ENCODE results near the gene ADAT3.
"Not testable (repeated sequence)": the region's sequence is repeated elsewhere in the genome, so short reads cannot be mapped to it uniquely, and the experiment has no call there.

Gene ADAT3

GRCh38 chr19:1882786-1883692 lies 22.2 kb upstream of the ADAT3 start:
- DNase-seq (ENCODE audit: low read depth in 2 of 2), result no peak

DNA sequence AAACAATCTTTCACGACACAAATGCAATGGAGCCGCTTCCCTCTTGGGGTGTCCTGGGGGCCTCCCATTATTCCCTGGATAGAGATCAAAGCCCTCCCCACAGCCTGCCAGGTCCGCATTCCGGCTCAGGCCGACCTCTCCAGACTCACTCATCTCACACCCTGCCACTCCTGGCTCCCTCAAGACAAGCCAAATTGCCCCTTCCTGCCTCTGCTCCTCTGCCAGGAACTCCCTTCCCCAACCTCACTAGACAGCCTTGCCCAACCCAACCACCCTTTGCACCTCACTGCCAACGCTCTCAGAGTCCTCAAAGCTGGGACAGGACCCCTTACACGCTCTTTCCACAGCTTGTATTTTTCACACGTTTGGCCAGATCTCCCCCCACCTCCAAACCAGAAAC lies 21.4 kb upstream of the ADAT3 start:
- DNase-seq (ENCODE audit: low read depth in 2 of 2), result no peak

DNA sequence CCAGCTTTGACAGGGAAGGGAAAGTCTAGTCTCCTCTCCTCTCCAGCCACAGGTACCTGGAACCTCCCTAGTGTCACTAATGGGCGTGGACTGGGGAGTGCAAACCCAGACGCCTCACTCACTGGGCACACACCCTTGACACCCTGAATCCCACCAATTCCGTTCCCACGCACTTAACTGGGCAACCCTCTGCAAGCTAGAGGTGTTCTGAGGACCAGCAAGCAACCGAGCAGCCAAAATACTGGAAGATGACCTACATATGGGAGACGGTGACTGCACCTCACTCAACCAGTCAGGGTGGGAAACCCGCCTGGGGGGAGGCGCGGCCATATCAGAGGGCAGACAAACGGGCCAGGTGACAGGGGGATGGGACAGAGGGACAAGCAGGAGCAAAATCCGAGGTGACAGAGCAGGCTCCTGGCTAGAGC lies 20.9 kb upstream of the ADAT3 start:
- DNase-seq (ENCODE audit: low read depth in 2 of 2), result no peak

DNA sequence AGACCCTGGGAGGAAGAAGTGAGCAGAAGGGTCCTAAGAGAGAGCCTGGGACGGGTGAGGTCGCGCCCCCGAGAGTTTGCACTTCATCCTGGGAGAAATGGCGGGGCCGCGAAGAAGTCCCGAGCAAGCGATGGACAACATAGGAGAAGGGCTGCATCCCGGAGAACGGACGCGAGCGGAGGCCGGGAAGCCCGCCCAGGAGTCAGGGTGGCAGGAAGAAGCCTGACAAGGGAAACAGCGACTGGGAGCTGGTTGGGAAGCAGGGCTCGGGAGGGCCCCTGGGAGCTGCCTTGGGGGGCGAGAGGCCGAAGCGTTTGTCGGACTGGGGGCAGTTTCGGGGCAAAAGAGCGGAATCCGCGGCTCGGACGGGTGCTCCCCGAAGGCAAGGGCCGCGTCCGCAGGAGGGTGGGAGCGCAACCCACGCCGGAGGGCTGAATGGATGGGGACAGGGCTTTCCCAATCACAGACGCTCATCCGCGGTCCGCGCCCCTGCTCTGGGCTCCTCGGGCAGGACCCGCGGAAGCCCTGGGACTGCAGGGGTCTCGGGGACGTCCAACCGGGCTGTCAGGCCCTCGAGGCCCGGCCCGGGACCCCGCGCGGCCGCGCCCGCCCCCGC lies 20.4 kb upstream of the ADAT3 start:
- DNase-seq (ENCODE audit: low read depth in 2 of 2), result no peak

- peak; percentile 80 to 81 for DNase-seq (ENCODE audit: low read depth in 2 of 2)
Measured at GRCh38 chr19:1885398-1886119, 19.6 kb upstream of the ADAT3 start, which contains the start of gene ABHD17A. Gene ABHD17A, minus strand, starts transcription at chr19:1885496. Its CDS starts 3,930 bp downstream, at chr19:1881566.

DNA sequence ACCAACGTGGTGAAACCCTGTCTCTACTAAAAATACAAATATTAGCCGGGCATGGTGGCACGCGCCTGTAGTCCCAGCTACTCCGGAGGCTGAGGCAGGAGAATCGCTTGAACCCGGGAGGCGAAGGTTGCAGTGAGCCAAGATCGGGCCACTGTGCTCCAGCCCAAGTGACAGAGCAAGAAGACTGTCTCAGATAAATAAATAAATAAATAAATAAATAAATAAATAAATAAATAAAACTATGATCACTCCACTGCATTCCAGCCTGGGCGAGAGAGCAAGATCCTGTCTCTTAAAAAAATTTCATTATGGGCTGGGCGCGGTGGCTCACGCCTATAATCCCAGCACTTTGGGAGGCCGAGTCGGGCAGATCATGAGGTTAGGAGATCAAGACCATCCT lies 18.8 kb upstream of the ADAT3 start:
- DNase-seq (ENCODE audit: low read depth in 2 of 2), result not testable (repeated sequence)

- DNase-seq (ENCODE audit: low read depth in 2 of 2), result no peak
Measured at GRCh38 chr19:1888385-1888784, 16.8 kb upstream of the ADAT3 start.

GRCh38 chr19:1889907-1890306 lies 15.3 kb upstream of the ADAT3 start:
- DNase-seq (ENCODE audit: low read depth in 2 of 2), result no peak

DNA sequence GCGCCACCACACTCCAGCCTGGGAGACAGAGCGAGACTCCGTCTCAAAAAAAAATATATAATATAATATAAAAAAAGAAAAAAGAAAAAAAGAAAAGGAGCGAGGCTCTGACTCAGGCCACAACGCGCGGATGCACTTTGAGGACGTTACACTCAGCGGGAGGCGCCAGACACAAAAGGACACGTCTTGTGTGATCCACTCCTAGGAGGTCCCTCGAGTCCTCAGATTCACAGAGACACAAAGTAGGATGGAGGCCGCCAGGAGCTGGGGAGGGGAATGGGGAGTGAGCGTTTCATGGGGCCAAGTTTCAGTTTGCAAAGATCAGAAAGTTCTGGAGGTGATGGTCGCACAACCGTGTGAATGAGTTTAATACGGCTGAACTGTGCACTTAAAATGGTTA lies 11.4 kb upstream of the ADAT3 start:
- no peak for DNase-seq (ENCODE audit: low read depth in 2 of 2)

DNA sequence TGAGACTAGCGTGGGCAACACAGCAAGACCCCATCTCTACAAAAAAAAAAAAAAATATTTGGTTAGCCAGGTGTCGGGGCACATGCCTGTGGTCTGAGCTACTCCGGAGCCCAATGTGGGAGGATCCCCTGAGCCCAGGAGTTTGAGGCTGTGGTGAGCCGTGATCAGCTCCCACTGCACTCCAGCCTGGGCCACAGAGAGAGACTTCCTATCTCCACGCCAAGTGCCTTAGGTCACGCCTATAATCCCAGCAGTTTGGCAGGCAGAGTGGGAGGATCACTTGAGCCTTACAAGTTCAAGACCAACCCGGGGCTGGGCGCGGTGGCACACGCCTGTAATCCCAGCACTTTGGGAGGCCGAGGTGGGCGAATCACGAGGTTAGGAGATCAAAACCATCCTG lies 8.7 kb upstream of the ADAT3 start:
- DNase-seq (ENCODE audit: low read depth in 2 of 2), result no peak

DNA sequence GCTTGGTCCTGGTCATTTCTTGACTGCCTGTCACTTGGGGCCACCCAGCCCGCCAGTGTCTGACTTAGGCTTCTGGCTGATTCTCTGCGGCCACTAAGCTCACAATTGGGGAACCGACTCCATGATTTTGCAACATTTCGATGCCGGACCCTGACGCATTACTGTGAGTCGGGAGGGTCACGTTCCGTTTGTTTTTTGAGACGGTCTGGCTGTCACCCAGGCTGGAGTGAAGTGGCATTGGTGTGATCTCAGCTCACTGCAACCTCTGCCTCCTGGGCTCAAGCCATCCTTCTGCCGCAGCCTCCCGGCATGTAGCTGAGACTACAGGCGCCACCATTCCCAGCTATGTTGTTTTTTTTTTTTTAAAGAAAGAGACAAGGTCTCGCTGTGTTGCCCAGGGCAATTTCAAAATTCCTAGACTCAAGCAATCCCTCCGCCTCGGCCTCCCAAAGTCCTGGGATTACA lies 3.2 kb upstream of the ADAT3 start:
- DNase-seq (ENCODE audit: low read depth in 2 of 2), result no peak

DNA sequence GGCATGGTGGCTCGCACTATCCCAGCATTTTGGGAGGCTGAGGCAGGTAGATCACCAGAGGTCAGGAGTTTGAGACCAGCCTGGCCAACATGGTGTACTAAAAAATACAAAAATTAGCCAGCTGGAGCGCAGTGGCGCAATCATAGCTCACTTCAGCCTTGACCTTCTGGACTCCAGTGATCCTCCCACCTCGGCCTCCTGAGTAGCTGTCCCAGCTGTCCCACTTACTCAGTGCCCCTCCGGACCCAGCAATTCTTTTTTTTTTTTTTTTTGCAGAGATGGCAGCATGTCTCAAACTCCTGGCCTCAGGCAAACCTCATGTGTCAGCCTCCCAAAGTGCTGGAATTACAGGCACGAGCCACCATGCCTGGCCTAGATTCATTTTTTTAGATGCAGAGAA lies 2.3 kb upstream of the ADAT3 start:
- DNase-seq (ENCODE audit: low read depth in 2 of 2), result no peak

GRCh38 chr19:1904860-1905109 lies 414 bp upstream of the ADAT3 start:
- no peak for DNase-seq (ENCODE audit: low read depth in 2 of 2)

DNA sequence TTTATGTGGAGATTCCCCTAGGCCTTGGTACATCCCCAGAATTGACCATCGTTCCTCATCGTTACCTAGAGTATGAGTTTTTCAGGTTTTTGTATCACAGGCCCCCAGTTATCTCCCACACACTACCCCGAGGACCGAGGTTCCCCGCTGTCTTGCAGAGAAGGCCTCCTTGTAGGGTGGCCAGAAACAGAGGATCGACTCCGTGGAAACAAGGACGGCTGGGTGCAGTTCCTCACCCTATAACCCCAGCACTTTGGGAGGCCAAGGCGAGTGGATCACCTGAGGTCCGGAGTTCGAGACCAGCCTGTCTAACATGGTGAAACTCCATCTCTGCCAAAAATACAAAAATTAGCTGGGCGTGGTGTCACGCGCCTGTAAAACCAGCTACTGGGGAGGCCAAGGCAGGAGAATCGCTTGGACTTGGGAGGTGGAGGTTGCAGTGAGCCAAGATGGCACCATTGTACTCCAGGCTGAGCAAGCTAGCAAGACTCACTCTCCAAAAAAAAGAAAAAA lies 720 bp downstream of the ADAT3 start:
- DNase-seq (ENCODE audit: low read depth in 2 of 2), result no peak

DNA sequence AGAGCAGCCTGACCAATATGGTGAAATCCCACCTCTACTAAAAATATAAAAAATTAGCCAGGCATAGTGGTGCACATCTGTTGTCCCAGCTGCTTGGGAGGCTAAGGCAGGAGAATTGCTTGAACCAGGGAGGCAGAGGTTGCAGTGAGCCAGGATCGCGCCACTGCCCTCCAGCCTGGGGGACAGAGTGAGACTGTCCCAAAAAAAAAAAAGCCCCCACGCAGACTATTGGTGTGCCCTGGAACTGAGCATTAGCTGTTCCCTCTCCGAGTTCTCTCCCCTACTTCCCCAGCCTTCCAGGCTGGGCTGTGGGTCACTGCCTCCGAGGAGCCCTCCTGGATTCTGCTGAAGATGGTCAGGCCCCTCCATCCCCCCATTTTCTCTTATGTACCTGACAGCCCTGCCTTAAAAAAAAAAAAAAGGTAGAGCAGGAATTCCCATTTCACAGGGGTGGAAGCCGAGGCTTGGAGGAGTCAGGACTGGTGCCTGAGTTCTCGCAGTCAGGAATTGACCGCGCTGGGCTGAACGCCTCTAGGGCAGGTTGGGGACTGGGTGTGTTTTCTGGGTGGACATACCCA lies 1.9 kb downstream of the ADAT3 start:
- DNase-seq (ENCODE audit: low read depth in 2 of 2), result no peak

DNA sequence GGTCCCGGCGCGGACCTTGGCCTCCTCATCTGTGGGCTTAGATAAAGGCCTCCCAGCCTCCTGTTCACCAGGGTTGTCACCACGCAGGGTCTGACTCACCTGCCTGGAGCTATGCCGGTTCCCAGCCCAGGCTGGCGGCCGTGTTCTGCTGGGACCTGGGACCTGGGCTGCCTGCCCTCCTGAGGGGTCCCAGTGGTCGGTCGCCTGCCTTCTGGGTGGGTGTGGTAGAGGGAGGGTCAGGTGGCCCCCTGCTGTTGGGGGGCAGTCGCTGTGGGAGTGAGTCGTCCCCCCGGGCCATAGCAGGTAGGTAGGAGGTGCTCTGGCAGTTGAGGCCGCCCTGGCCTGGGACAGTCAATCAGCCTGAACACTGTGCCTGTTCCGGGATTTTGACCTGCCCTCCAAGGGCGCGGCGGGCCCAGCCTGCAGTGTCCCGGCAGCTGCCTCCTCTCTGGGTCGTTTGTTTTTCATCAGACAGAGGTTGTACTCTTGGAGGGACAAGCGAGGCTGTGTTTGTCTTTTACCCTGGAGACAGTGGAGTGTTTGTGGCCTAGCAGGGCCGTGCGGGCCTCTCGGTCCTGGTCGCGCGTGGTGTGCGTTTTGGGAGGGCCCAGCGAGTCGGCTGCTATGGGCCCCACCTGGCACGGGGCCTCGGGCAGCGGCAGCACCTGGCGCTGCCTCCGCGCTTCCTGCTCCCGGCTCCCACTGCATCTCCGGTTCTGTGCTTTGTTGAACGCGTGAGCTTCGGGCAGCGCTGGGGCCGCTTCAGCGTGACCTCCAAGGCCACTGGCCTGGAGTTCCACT lies 2.6 kb downstream of the ADAT3 start:
- DNase-seq (ENCODE audit: low read depth in 2 of 2), result no peak

GRCh38 chr19:1908364-1908678 lies 3.1 kb downstream of the ADAT3 start:
- no peak for DNase-seq (ENCODE audit: low read depth in 2 of 2)

- DNase-seq (ENCODE audit: low read depth in 2 of 2), result no peak
Measured at GRCh38 chr19:1909761-1910080, 4.5 kb downstream of the ADAT3 start.

- DNase-seq (ENCODE audit: low read depth in 2 of 2), result no peak
Measured at GRCh38 chr19:1910177-1910576, 5.0 kb downstream of the ADAT3 start.

DNA sequence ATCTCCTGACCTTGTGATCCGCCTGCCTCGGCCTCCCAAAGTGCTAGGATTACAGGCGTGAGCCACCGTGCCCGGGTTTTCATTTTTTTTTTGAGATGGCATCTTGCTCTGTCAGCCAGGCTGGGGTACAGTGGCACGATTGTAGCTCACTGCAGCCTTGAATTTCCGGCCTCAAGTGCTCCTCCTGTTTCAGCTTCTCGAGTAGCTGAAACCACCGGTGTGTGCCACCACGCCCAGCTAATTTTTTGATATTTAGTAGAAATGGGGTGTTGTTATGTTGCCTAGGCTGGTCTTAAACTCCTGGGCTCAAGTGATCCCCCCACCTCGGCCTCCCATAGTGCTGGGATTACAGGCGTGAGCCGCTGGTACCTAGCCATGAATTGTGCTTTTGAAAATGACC lies 5.9 kb downstream of the ADAT3 start:
- DNase-seq (ENCODE audit: low read depth in 2 of 2), result no peak

GRCh38 chr19:1911995-1912394 lies 6.8 kb downstream of the ADAT3 start:
- DNase-seq (ENCODE audit: low read depth in 2 of 2), result no peak

Measured in fibroblast of skin of left quadriceps (primary cell).